Ishikawa (cell line): Measurements from ENCODE around the gene SMAD5.

Experiments
- CEBPB ChIP-seq: IDR thresholded peaks from 2 replicates; pipeline ENCODE4 v1.6.1; 2012
- CREB1 ChIP-seq: IDR thresholded peaks from 2 replicates; pipeline ENCODE4 v1.6.1; 2012; ENCODE audit warnings: low read depth
- EGR1 ChIP-seq: IDR thresholded peaks from 2 replicates; pipeline ENCODE4 v1.6.1; 2012
- EP300 ChIP-seq: IDR thresholded peaks from 2 replicates; pipeline ENCODE4 v1.6.1; 2012; ENCODE audit warnings: borderline replicate concordance
- FOXM1 ChIP-seq: IDR thresholded peaks from 2 replicates; pipeline ENCODE4 v1.6.1; 2012; ENCODE audit warnings: low read depth, borderline replicate concordance
- NFIC ChIP-seq: IDR thresholded peaks from 2 replicates; pipeline ENCODE4 v1.6.1; 2012
- RAD21 ChIP-seq: IDR thresholded peaks from 2 replicates; pipeline ENCODE4 v1.6.1; 2012; ENCODE audit warnings: low read depth
- TAF1 ChIP-seq: IDR thresholded peaks from 2 replicates; pipeline ENCODE4 v1.6.1; 2012; ENCODE audit warnings: low read depth, mild to moderate bottlenecking
- TCF12 ChIP-seq: IDR thresholded peaks from 2 replicates; pipeline ENCODE4 v1.6.1; 2012; ENCODE audit warnings: low read depth
- TEAD4 ChIP-seq: IDR thresholded peaks from 2 replicates; pipeline ENCODE4 v1.6.1; 2012
- YY1 ChIP-seq: IDR thresholded peaks from 2 replicates; pipeline ENCODE4 v1.6.1; 2012; ENCODE audit warnings: low read depth
- ZBTB7A ChIP-seq: IDR thresholded peaks from 2 replicates; pipeline ENCODE4 v1.6.1; 2012; ENCODE audit warnings: low read depth
- TF ChIP-seq, protein P1 (sequence below): IDR thresholded peaks from 2 replicates; pipeline ENCODE4 v1.6.1; 2012
- TF ChIP-seq, protein P2 (sequence below): IDR thresholded peaks from 2 replicates; pipeline ENCODE4 v1.6.1; 2012; ENCODE audit warnings: low read depth, mild to moderate bottlenecking
- TF ChIP-seq, protein P3 (sequence below): IDR thresholded peaks from 2 replicates; pipeline ENCODE4 v1.6.1; 2012

The SMAD5 gene

DNA sequence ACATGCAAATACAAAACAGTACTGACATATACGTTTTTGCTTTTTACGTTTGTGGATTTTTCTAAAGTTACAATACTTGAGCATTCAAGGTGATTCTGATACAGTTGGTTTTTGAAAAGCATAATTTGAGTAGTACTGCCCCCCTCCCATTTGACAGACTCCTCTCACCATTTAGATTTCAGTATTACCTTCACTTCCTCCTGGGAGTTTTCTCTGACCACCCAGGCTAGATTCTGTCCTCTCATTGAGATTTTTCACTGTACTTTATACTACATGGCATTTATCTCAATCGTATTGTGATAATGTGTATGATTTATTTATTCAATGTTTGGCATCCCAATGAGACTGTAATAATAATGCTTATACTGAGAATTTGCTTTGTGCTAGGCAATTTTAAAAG, 32.8 kb upstream of the SMAD5 start:
- TF ChIP-seq RAD21 (no peak), FOXM1 (no peak), CREB1 (no peak), CEBPB (no peak), TAF1 (no peak), ZBTB7A (no peak), EGR1 (no peak), YY1 (no peak), TEAD4 (no peak), EP300 (no peak), NFIC (no peak), TCF12 (no peak)
- TF ChIP-seq, protein P1, sequence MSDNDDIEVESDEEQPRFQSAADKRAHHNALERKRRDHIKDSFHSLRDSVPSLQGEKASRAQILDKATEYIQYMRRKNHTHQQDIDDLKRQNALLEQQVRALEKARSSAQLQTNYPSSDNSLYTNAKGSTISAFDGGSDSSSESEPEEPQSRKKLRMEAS, result no peak
- TF ChIP-seq, protein P2, sequence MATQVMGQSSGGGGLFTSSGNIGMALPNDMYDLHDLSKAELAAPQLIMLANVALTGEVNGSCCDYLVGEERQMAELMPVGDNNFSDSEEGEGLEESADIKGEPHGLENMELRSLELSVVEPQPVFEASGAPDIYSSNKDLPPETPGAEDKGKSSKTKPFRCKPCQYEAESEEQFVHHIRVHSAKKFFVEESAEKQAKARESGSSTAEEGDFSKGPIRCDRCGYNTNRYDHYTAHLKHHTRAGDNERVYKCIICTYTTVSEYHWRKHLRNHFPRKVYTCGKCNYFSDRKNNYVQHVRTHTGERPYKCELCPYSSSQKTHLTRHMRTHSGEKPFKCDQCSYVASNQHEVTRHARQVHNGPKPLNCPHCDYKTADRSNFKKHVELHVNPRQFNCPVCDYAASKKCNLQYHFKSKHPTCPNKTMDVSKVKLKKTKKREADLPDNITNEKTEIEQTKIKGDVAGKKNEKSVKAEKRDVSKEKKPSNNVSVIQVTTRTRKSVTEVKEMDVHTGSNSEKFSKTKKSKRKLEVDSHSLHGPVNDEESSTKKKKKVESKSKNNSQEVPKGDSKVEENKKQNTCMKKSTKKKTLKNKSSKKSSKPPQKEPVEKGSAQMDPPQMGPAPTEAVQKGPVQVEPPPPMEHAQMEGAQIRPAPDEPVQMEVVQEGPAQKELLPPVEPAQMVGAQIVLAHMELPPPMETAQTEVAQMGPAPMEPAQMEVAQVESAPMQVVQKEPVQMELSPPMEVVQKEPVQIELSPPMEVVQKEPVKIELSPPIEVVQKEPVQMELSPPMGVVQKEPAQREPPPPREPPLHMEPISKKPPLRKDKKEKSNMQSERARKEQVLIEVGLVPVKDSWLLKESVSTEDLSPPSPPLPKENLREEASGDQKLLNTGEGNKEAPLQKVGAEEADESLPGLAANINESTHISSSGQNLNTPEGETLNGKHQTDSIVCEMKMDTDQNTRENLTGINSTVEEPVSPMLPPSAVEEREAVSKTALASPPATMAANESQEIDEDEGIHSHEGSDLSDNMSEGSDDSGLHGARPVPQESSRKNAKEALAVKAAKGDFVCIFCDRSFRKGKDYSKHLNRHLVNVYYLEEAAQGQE, result no peak
- TF ChIP-seq, protein P3, sequence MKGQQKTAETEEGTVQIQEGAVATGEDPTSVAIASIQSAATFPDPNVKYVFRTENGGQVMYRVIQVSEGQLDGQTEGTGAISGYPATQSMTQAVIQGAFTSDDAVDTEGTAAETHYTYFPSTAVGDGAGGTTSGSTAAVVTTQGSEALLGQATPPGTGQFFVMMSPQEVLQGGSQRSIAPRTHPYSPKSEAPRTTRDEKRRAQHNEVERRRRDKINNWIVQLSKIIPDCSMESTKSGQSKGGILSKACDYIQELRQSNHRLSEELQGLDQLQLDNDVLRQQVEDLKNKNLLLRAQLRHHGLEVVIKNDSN, result no peak

DNA sequence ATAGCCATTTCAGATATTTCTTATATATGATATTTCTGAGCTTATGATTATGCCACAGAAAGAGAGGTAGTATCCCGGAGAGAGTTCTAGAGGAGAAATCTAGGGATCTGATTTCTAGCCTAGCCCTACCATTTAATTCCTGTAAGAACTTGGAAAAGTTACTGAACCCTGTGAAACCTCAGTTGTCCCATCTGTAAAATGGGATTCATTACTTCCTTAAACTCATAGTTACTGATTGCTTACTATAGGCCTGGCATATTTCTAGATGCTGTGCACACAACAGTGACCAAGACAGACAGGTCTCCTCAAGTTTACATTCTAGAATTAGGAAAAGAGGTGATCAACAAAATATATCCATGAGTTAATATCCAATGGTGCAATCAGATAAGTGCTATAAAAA, 30.8 kb upstream of the SMAD5 start:
- TF ChIP-seq, protein P3, result no peak
- TF ChIP-seq EGR1 (no peak), TAF1 (no peak), NFIC (no peak), YY1 (no peak), TCF12 (no peak), FOXM1 (no peak), CEBPB (no peak), TEAD4 (no peak)
- TF ChIP-seq, protein P2, result no peak
- TF ChIP-seq, protein P1, result no peak

DNA sequence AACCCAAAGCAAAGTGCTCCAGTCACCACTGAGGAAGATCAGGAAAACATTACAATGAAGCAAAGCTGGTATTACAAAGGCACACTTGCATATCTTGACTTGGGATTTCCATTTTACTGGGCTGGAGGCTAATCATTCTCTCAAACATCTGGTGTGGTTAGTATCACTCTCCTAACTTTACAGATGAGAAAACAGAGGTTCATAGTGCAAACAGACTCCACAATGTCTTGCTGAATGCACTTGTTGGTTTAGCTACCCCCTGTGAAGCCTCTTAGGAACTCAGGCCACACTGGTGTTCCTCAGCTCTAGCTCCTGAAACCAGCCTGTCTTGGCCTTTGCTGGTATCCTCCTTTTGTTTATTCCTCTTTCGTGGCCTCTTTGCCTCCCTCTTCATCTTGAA, 29.5 kb upstream of the SMAD5 start:
- no peak for TF ChIP-seq CEBPB
- TF ChIP-seq TEAD4, result no peak
- TF ChIP-seq EP300, result no peak
- TF ChIP-seq EGR1, result no peak
- TF ChIP-seq, protein P1, result no peak
- TF ChIP-seq TAF1, result no peak
- TF ChIP-seq ZBTB7A, result no peak
- TF ChIP-seq FOXM1, result no peak
- no peak for TF ChIP-seq TCF12
- TF ChIP-seq, protein P3, result no peak
- no peak for TF ChIP-seq YY1
- TF ChIP-seq CREB1, result no peak
- TF ChIP-seq RAD21, result no peak
- no peak for TF ChIP-seq NFIC
- TF ChIP-seq, protein P2, result no peak

DNA sequence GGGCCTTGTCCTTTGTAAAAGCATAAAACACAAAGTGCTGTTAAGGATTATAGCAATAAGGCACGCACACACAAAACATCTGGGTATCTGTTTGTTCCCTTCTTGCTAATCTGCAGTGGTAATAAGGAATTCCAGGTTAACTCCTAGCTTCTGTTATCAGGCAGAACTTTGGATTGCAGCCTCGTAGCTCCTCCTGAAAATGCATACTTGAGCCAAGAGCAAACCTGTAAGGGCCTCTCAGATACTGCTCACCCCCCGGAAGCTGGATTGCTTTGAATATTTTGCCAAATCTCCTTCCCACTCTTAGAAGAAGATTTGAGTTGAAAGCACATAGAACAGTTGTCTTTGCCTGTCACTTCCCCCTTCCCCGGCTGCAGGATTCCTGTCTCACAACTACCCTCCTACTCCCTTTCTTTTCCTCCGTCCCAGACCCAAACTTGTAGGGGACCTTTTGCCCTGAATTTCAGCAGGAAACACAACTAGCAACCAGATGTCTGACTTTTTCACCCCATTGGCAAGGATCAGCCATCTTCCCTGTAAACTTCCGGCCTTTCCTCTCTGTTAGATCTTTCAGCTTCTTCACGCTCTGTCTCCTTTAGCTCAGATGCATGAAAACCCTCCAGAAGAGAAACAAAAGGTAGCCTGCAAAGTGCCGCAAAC, 28.2 kb upstream of the SMAD5 start:
- TF ChIP-seq TCF12 (no peak), YY1 (no peak), TAF1 (no peak), TEAD4 (no peak)
